Vagina (tissue), 2 donors: ENCODE measurements around the gene HMGB2.

Source experiments
- POLR2A ChIP-seq, 2 donors: fragments of 450-650 bp; IDR thresholded peaks; one replicate each; pipeline ENCODE4 v1.6.1; 2017; ENCODE audit warnings: antibody characterized with exemption in 2 of 2, mild to moderate bottlenecking in 2 of 2, moderate library complexity in 2 of 2
- POLR2AphosphoS5 ChIP-seq, 2 donors: sonication (generic); formaldehyde crosslinking; IDR thresholded peaks; one replicate each; pipeline ENCODE4 v1.9.0; 2017; ENCODE audit warnings: antibody characterized with exemption in 2 of 2, mild to moderate bottlenecking in 2 of 2, low read depth in 1 of 2; ENCODE audit not compliant: insufficient read depth in 1 of 2
- TF ChIP-seq, protein P1 (sequence below), 3 experiments: fragments of 450-650 bp in 2 of 3; fragments of 200-600 bp in 1 of 3; sonication (generic) in 1 of 3; IDR thresholded peaks; one replicate each; pipeline ENCODE4 v1.5.1; 2017 to 2019; ENCODE audit warnings: antibody characterized with exemption in 3 of 3, mild to moderate bottlenecking in 2 of 3, moderate library complexity in 2 of 3

DNA sequence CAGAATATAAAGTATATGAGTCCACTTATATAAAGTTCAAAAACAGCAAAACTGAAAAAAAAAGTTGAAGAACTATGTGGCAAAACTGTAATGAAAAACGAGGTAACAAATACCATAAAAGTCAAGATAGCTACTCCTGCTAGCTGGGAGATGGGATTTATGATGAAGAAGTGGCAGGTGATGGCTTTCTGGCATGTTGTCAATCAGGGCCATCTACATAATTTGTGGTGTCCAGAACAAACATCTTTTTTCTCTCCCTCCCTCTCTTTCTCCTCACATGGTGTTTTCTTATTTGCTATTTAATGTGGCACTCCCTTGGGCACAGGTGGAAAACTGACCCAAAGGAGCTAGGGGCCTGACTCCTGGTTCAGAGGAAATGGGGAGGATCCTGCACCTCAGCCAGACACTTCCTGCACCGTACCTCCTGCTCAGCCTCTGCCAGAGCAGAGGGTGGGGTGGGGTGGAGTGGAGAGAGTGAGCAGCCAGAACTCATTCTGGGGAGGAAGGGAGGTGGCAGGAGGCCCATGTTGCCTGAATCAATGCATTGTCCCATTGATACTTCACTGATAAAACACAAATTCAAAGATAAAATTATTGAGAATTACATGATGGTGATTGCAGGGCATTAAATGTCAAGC lies 31.3 kb upstream of the HMGB2 start:
- TF ChIP-seq, protein P1, sequence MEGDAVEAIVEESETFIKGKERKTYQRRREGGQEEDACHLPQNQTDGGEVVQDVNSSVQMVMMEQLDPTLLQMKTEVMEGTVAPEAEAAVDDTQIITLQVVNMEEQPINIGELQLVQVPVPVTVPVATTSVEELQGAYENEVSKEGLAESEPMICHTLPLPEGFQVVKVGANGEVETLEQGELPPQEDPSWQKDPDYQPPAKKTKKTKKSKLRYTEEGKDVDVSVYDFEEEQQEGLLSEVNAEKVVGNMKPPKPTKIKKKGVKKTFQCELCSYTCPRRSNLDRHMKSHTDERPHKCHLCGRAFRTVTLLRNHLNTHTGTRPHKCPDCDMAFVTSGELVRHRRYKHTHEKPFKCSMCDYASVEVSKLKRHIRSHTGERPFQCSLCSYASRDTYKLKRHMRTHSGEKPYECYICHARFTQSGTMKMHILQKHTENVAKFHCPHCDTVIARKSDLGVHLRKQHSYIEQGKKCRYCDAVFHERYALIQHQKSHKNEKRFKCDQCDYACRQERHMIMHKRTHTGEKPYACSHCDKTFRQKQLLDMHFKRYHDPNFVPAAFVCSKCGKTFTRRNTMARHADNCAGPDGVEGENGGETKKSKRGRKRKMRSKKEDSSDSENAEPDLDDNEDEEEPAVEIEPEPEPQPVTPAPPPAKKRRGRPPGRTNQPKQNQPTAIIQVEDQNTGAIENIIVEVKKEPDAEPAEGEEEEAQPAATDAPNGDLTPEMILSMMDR (IDR thresholded peaks at IDR 0.05): no peak
- TF ChIP-seq POLR2AphosphoS5 (IDR thresholded peaks at IDR 0.05; ENCODE audit: insufficient read depth in 1 of 2, low read depth in 1 of 2) (no peak), POLR2A (IDR thresholded peaks at IDR 0.05) (no peak)
